ENCODE data around the gene EXOC2. TPM values are rescaled to one million over a fixed set of nuclear protein-coding genes. Genes with fewer than 3 reads are reported as not detected.

EXOC2 gene
- polyA plus RNA-seq, 1 donor (not counting 4 experiments of a cell fraction or from before 2014, with no cell fraction given): 28.4 TPM

GRCh38 chr6:624979-625378 lies 68.0 kb downstream of the EXOC2 start:
- Histone ChIP-seq H3K4me1 (ENCODE audit: control insufficient read depth, extremely low read depth, insufficient read depth, low read length) (no peaks in the 10 kb centered on the region), H3K4me3 (ENCODE audit: control insufficient read depth in 2 of 3, extremely low read depth in 1 of 3, insufficient read depth in 2 of 3, low read depth in 1 of 3, low read length in 3 of 3) (no peak overlapping the region), H3K4me2 (ENCODE audit: control insufficient read depth, extremely low read depth, insufficient read depth, low read depth, low read length) (no peak overlapping the region), H3K79me2 (ENCODE audit: control insufficient read depth, insufficient read depth, low read length) (no peaks in the 10 kb centered on the region), H3K9ac (ENCODE audit: control insufficient read depth, extremely low read depth, insufficient read depth, low read length) (no peak overlapping the region), H4K20me1 (ENCODE audit: control insufficient read depth, extremely low read depth, insufficient read depth, low read length) (peaks cover 6% of the 10 kb centered on the region), H3K9me1 (ENCODE audit: control insufficient read depth, extremely low read depth, insufficient read depth, low read length) (no peaks in the 10 kb centered on the region), H2AFZ (ENCODE audit: control insufficient read depth, low read length) (no peak overlapping the region), H3K36me3 (ENCODE audit: control insufficient read depth in 2 of 2, extremely low read depth in 1 of 2, insufficient read depth in 2 of 2, low read length in 2 of 2) (peaks cover 0 to 3% of the 10 kb centered on the region in 2 experiments), H3K9me3 (ENCODE audit: control insufficient read depth, low read depth, low read length) (no peaks in the 10 kb centered on the region), H3K27ac (ENCODE audit: control insufficient read depth, insufficient read depth, low read length) (no peak overlapping the region), H3K27me3 (ENCODE audit: control insufficient read depth, extremely low read depth, insufficient read depth, low read length) (no peaks in the 10 kb centered on the region)
- DNase-seq (ENCODE audit: low read depth, low spot score): no peak
- dilution Hi-C loops (cut with MboI; ENCODE audit: extremely low pct_ligation_motif_present, low sequenced_read_pairs): no loop called here
- FAIRE-seq: no peak
- TF ChIP-seq EZH2 (IDR thresholded peaks at IDR 0.05; ENCODE audit: low read length): no peak

DNA sequence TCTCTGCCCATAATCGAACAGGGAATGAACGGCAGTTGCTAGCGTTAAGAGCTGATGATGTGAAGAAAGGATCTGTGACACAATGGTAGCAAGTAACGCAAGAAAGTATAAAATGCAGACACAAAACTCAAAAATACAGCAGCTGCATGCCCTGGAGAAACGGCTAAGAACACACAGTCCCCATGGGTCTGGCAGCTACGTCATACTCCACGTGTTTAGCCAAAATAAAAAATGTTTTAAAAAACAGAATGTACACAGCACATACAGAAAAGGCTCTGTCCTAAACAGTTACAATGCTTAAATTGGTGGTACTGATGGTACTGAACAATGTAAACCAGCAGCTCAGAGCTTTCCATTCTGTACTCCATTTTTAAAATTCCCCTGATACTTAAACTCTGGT lies 70.5 kb downstream of the EXOC2 start:
- TF ChIP-seq EZH2 (IDR thresholded peaks at IDR 0.05; ENCODE audit: low read length): no peak
- TF ChIP-seq, protein P1, sequence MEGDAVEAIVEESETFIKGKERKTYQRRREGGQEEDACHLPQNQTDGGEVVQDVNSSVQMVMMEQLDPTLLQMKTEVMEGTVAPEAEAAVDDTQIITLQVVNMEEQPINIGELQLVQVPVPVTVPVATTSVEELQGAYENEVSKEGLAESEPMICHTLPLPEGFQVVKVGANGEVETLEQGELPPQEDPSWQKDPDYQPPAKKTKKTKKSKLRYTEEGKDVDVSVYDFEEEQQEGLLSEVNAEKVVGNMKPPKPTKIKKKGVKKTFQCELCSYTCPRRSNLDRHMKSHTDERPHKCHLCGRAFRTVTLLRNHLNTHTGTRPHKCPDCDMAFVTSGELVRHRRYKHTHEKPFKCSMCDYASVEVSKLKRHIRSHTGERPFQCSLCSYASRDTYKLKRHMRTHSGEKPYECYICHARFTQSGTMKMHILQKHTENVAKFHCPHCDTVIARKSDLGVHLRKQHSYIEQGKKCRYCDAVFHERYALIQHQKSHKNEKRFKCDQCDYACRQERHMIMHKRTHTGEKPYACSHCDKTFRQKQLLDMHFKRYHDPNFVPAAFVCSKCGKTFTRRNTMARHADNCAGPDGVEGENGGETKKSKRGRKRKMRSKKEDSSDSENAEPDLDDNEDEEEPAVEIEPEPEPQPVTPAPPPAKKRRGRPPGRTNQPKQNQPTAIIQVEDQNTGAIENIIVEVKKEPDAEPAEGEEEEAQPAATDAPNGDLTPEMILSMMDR (optimal IDR thresholded peaks at IDR 0.05 in 1 of 3, IDR thresholded peaks at IDR 0.05 in 1 of 3, conservative IDR thresholded peaks at IDR 0.05 in 1 of 3; ENCODE audit: extremely low read depth in 1 of 3, insufficient read depth in 2 of 3, low read length in 3 of 3): no peak
- Histone ChIP-seq H3K4me2 (ENCODE audit: control insufficient read depth, extremely low read depth, insufficient read depth, low read depth, low read length) (no peak overlapping the region), H2AFZ (ENCODE audit: control insufficient read depth, low read length) (no peak overlapping the region), H3K79me2 (ENCODE audit: control insufficient read depth, insufficient read depth, low read length) (no peaks in the 10 kb centered on the region), H3K9me1 (ENCODE audit: control insufficient read depth, extremely low read depth, insufficient read depth, low read length) (no peaks in the 10 kb centered on the region), H4K20me1 (ENCODE audit: control insufficient read depth, extremely low read depth, insufficient read depth, low read length) (peaks cover 6% of the 10 kb centered on the region), H3K9me3 (ENCODE audit: control insufficient read depth, low read depth, low read length) (no peaks in the 10 kb centered on the region), H3K27ac (ENCODE audit: control insufficient read depth, insufficient read depth, low read length) (no peak overlapping the region), H3K4me1 (ENCODE audit: control insufficient read depth, extremely low read depth, insufficient read depth, low read length) (peaks cover 2% of the 10 kb centered on the region), H3K36me3 (ENCODE audit: control insufficient read depth in 2 of 2, extremely low read depth in 1 of 2, insufficient read depth in 2 of 2, low read length in 2 of 2) (peaks cover 0 to 3% of the 10 kb centered on the region in 2 experiments), H3K9ac (ENCODE audit: control insufficient read depth, extremely low read depth, insufficient read depth, low read length) (no peak overlapping the region), H3K27me3 (ENCODE audit: control insufficient read depth, extremely low read depth, insufficient read depth, low read length) (no peaks in the 10 kb centered on the region), H3K4me3 (ENCODE audit: control insufficient read depth in 2 of 3, extremely low read depth in 1 of 3, insufficient read depth in 2 of 3, low read depth in 1 of 3, low read length in 3 of 3) (no peak overlapping the region)
- DNase-seq (ENCODE audit: low read depth, low spot score) (no peak), FAIRE-seq (no peak)
- dilution Hi-C loops (cut with MboI; ENCODE audit: extremely low pct_ligation_motif_present, low sequenced_read_pairs): no loop called here

DNA sequence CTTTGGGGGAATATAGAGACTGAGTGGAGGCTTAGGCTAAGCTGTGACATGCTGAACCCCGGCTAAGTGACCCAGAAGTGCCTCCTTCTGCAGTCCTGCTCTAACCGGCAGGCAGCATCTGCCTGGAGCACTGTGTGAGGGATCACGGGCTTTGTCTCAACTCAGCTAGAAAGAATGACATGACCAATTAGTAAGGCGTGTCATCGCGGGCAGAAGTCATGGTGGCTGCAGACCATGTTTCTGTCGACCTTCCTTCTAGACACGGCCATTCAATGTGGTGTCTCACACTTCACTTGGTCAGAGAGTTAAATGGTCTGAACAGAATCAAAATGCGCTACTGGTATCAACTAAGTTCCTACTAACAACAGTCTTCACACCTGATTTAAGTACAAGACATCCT lies 71.0 kb downstream of the EXOC2 start:
- no peak overlapping the region for H3K27ac ChIP-seq (ENCODE audit: control insufficient read depth, insufficient read depth, low read length)
- H3K27me3 ChIP-seq (ENCODE audit: control insufficient read depth, extremely low read depth, insufficient read depth, low read length): no peaks in the 10 kb centered on the region
- FAIRE-seq (no peak), DNase-seq (ENCODE audit: low read depth, low spot score) (no peak)
- no peaks in the 10 kb centered on the region for H3K9me1 ChIP-seq (ENCODE audit: control insufficient read depth, extremely low read depth, insufficient read depth, low read length)
- peaks cover 6% of the 10 kb centered on the region for H4K20me1 ChIP-seq (ENCODE audit: control insufficient read depth, extremely low read depth, insufficient read depth, low read length)
- H2AFZ ChIP-seq (ENCODE audit: control insufficient read depth, low read length): no peak overlapping the region
- H3K36me3 ChIP-seq (ENCODE audit: control insufficient read depth in 2 of 2, extremely low read depth in 1 of 2, insufficient read depth in 2 of 2, low read length in 2 of 2): peaks cover 0 to 3% of the 10 kb centered on the region in 2 experiments
- no peak overlapping the region for H3K9ac ChIP-seq (ENCODE audit: control insufficient read depth, extremely low read depth, insufficient read depth, low read length)
- no peak overlapping the region for H3K4me2 ChIP-seq (ENCODE audit: control insufficient read depth, extremely low read depth, insufficient read depth, low read depth, low read length)
- H3K79me2 ChIP-seq (ENCODE audit: control insufficient read depth, insufficient read depth, low read length): no peaks in the 10 kb centered on the region
- no peak for TF ChIP-seq EZH2 (IDR thresholded peaks at IDR 0.05; ENCODE audit: low read length)
- TF ChIP-seq, protein P1 (optimal IDR thresholded peaks at IDR 0.05 in 1 of 3, IDR thresholded peaks at IDR 0.05 in 1 of 3, conservative IDR thresholded peaks at IDR 0.05 in 1 of 3; ENCODE audit: extremely low read depth in 1 of 3, insufficient read depth in 2 of 3, low read length in 3 of 3): no peak
- H3K4me3 ChIP-seq (ENCODE audit: control insufficient read depth in 2 of 3, extremely low read depth in 1 of 3, insufficient read depth in 2 of 3, low read depth in 1 of 3, low read length in 3 of 3): no peak overlapping the region
- H3K4me1 ChIP-seq (ENCODE audit: control insufficient read depth, extremely low read depth, insufficient read depth, low read length): peaks cover 6% of the 10 kb centered on the region
- no peaks in the 10 kb centered on the region for H3K9me3 ChIP-seq (ENCODE audit: control insufficient read depth, low read depth, low read length)
- dilution Hi-C loops (cut with MboI; ENCODE audit: extremely low pct_ligation_motif_present, low sequenced_read_pairs): no loop called here

All from keratinocyte (primary cell).